A549 (cell line): ENCODE results near the gene ABCA3. TPM values are rescaled to one million over a fixed set of nuclear protein-coding genes. Genes with fewer than 3 reads are reported as not detected.

Experiments used
- ATAC-seq, 2 experiments: fragments of 200-7000 bp in 1 of 2; fragments of >200 bp in 1 of 2; cut with Nextera tagmentation in 1 of 2; cut with Tn5 transposase in 1 of 2; 3 replicates each; pipeline versions ENCODE4 v1.8.0 to v1.9.1; 2018 to 2020; ENCODE audit warnings: mild to moderate bottlenecking in 1 of 2, moderate library complexity in 1 of 2
- CTCF ChIA-PET: fragments of 300-600 bp; sonication (Branson Sonifier 250); formaldehyde crosslinking; extraction: SDS; loops from one replicate; lab custom pipeline; 2021; ENCODE audit warnings: antibody characterized with exemption, inconsistent platforms; lab: Yijun Ruan, JAX
- POLR2A ChIA-PET: fragments of 350-600 bp; formaldehyde crosslinking; extraction: SDS; loops from one replicate; lab custom pipeline; 2021; ENCODE audit warnings: antibody characterized with exemption, inconsistent platforms; lab: Yijun Ruan, JAX
- DNase-seq, 2 experiments: peaks; one replicate each; pipeline versions ENCODE4 v3.0.0 to v3.0.0-alpha.2; 2011 to 2016; ENCODE audit warnings: low read depth in 1 of 2, low spot score in 1 of 2
- FAIRE-seq: peaks from 2 replicates; lab custom pipeline; 2011; peaks lifted over from hg19 to GRCh38; lab: Jason Lieb, UNC
- H3K27ac ChIP-seq, 2 experiments: fragments of >200 bp; sonication (Bioruptor Twin); formaldehyde crosslinking; 3 replicates each; pipeline ENCODE4 v1.5.1; 2016 to 2017
- H3K4me1 ChIP-seq: fragments of >200 bp; sonication (Bioruptor Twin); formaldehyde crosslinking; 3 replicates; pipeline ENCODE4 v1.6.1; 2016
- H3K4me2 ChIP-seq: fragments of >200 bp; sonication (Bioruptor Twin); formaldehyde crosslinking; 3 replicates; pipeline ENCODE4 v1.6.1; 2016
- H3K4me3 ChIP-seq: fragments of >200 bp; sonication (Bioruptor Twin); formaldehyde crosslinking; 3 replicates; pipeline ENCODE4 v1.5.1; 2016
- H3K9me3 ChIP-seq: fragments of >200 bp; sonication (Bioruptor Twin); formaldehyde crosslinking; 3 replicates; pipeline ENCODE4 v1.6.1; 2016
- ESRRA ChIP-seq: fragments of 150-350 bp; IDR thresholded peaks from 2 replicates; pipeline ENCODE4 v1.6.1; 2014; ENCODE audit warnings: mild to moderate bottlenecking, low read length, borderline replicate concordance
- HOXA7 ChIP-seq: fragments of 250-450 bp; sonication (Bioruptor Pico); IDR thresholded peaks from 2 replicates; pipeline ENCODE4 v1.5.0; 2020; ENCODE audit warnings: mild to moderate bottlenecking, moderate library complexity
- HOXB13 ChIP-seq: fragments of 250-450 bp; sonication (Bioruptor Pico); IDR thresholded peaks from 2 replicates; pipeline ENCODE4 v1.5.0; 2020; ENCODE audit warnings: low read depth, mild to moderate bottlenecking, moderate library complexity
- JUN ChIP-seq, 2 experiments: fragments of >200 bp; sonication (Bioruptor Twin); formaldehyde crosslinking; IDR thresholded peaks; 2 replicates in 1 of 2; 3 replicates in 1 of 2; pipeline ENCODE4 v1.6.1; 2016 to 2017
- KDM1A ChIP-seq: fragments of 200-600 bp; sonication (generic); IDR thresholded peaks from 2 replicates; pipeline ENCODE4 v1.6.1; 2016; ENCODE audit warnings: low read depth, mild to moderate bottlenecking
- KDM5A ChIP-seq: fragments of 200-600 bp; sonication (generic); IDR thresholded peaks from 2 replicates; pipeline ENCODE4 v1.6.1; 2016; ENCODE audit warnings: antibody characterized with exemption, mild to moderate bottlenecking
- MYC ChIP-seq: IDR thresholded peaks from 2 replicates; pipeline ENCODE4 v1.6.1; 2012; ENCODE audit warnings: mild to moderate bottlenecking, inconsistent platforms, low read length, improper control_type of control experiment, borderline replicate concordance
- NFE2L2 ChIP-seq: fragments of 150-350 bp; conservative IDR thresholded peaks from 2 replicates; pipeline ENCODE4 v1.6.1; 2014; ENCODE audit warnings: low read length
- PHF8 ChIP-seq: fragments of 200-600 bp; sonication (generic); IDR thresholded peaks from 2 replicates; pipeline ENCODE4 v1.6.1; 2016; ENCODE audit warnings: low read depth, mild to moderate bottlenecking, antibody characterized with exemption, moderate library complexity, borderline replicate concordance
- POLR2A ChIP-seq: IDR thresholded peaks from 2 replicates; pipeline ENCODE4 v1.6.1; 2012; ENCODE audit warnings: mild to moderate bottlenecking, low read length
- RAD21 ChIP-seq, 2 experiments: fragments of >200 bp in 1 of 2; sonication (Bioruptor Twin) in 1 of 2; formaldehyde crosslinking in 1 of 2; IDR thresholded peaks in 1 of 2; conservative IDR thresholded peaks in 1 of 2; 2 replicates in 1 of 2; 3 replicates in 1 of 2; pipeline ENCODE4 v1.6.1; 2012 to 2018; ENCODE audit warnings: inconsistent platforms in 1 of 2
- RARB ChIP-seq: fragments of 250-450 bp; sonication (Bioruptor Pico); IDR thresholded peaks from 2 replicates; pipeline ENCODE4 v1.8.0; 2021; ENCODE audit warnings: mild to moderate bottlenecking, moderate library complexity
- RCOR1 ChIP-seq: fragments of 150-350 bp; IDR thresholded peaks from 2 replicates; pipeline ENCODE4 v1.6.1; 2014; ENCODE audit warnings: antibody characterized with exemption, low read length, low read depth
- RFX5 ChIP-seq: fragments of 450-650 bp; IDR thresholded peaks from 2 replicates; pipeline ENCODE4 v1.7.1; 2014; ENCODE audit warnings: antibody characterized with exemption, mild to moderate bottlenecking, moderate library complexity
- RNF2 ChIP-seq: fragments of 200-600 bp; sonication (generic); IDR thresholded peaks from 2 replicates; pipeline ENCODE4 v1.6.1; 2016; ENCODE audit warnings: low read depth, mild to moderate bottlenecking, antibody characterized with exemption, moderate library complexity, borderline replicate concordance
- SREBF2 ChIP-seq: fragments of 450-650 bp; IDR thresholded peaks from 2 replicates; pipeline ENCODE4 v1.6.1; 2014; ENCODE audit warnings: mild to moderate bottlenecking, moderate library complexity
- TP53 ChIP-seq: fragments of 250-450 bp; sonication (Bioruptor Pico); IDR thresholded peaks from 2 replicates; pipeline ENCODE4 v1.5.0; 2021; ENCODE audit warnings: mild to moderate bottlenecking, moderate library complexity
- ZNF302 ChIP-seq: fragments of 250-450 bp; sonication (Bioruptor Pico); IDR thresholded peaks from 2 replicates; pipeline ENCODE4 v1.9.0; 2021; ENCODE audit warnings: inconsistent platforms, mild to moderate bottlenecking, moderate library complexity
- WGBS: methylation state at CpG from one replicate; pipeline ENCODE4 v1.1.6; 2017; ENCODE audit errors: missing lambda C conversion rate; 5-methylcytosine and 5-hydroxymethylcytosine counted together
- polyA plus RNA-seq, 4 experiments: library from polyadenylated mRNA; depleted of rRNA in 3 of 4; stranded (reverse); fragments of >200 nt; fragmentation: RNase III in 1 of 4; extraction: RNeasy Plus Mini Kit Qiagen cat#74134 plus additional on column Dnase treatment in 1 of 4; gene quantifications; 2 replicates in 3 of 4; 3 replicates in 1 of 4; pipeline ENCODE4 v1.2.3, GENCODE V29; 2011 to 2017
- TF ChIP-seq, protein P1 (sequence below): fragments of 450-650 bp; IDR thresholded peaks from 2 replicates; pipeline ENCODE4 v1.6.1; 2014; ENCODE audit warnings: antibody characterized with exemption
- TF ChIP-seq, protein P2 (sequence below): IDR thresholded peaks from 2 replicates; pipeline ENCODE4 v1.6.1; 2012
- TF ChIP-seq, protein P3 (sequence below): fragments of 200-600 bp; sonication (generic); IDR thresholded peaks from 2 replicates; pipeline ENCODE4 v1.6.1; 2016; ENCODE audit warnings: antibody characterized with exemption, mild to moderate bottlenecking, moderate library complexity

Gene ABCA3
- polyA plus RNA-seq, 2 of the 4 experiments (the other 2 are of a cell fraction) = 6.4 to 9.9 TPM

DNA sequence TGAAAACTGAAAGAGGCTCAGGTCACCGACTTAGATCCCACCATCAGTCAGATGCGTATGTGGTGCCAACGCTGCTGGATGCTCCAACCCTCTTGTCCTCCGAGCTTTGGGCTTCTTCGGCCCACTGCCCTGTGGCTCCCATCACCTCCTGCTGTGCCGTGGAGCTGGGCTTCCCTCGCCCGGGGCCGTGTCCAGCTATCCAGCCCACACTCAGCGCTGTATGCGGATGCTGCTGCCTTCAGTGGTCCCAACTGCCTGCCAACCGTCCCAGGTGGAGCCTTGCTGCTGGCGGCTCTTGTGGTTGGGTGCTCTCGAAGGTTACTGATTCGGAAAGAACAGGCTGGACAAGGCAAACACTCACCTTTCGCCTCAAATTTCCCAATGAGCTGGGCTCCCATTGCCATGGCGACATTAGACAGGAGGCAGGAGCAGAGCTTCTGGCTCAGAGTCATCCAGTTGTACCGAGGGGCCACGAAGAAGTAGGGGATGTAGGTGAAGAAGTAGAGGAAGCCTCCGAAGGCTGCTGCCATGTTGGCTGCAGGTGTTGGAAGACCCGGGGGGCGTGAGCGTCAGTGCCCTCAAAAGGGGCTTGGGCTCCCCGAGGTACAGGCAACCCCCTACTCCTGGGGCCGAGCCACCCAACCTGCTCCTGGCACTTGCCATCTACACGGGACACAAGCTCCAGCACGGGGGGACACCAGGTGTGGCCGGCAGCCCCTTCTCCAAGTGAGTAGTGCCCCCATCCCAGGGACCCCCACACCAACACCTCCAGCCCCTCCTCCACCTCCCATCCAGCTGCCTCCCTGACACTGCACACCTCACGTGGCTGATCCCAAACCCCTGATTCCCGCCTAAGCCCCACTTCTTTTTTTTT, 32.2 kb downstream of the ABCA3 start:
- WGBS = 90% methylated on average over 30 of the region's 30 CpGs
- no peak for ATAC-seq
- CTCF ChIA-PET = interaction anchor here (1.0 kb wide), 1 partner anchor 32 kb away, joined by 6 read pairs; the partner anchor contains the start of gene ABCA3
- DNase-seq = no peak
- no peaks in the 10 kb centered on the region for H3K4me1 ChIP-seq
- no peak for FAIRE-seq
- no peaks in the 10 kb centered on the region for H3K9me3 ChIP-seq
- H3K4me2 ChIP-seq = no peak overlapping the region
- no peak overlapping the region for H3K4me3 ChIP-seq
- POLR2A ChIA-PET = no interaction called here
- H3K27ac ChIP-seq = no peak overlapping the region
- TF ChIP-seq, protein P1, sequence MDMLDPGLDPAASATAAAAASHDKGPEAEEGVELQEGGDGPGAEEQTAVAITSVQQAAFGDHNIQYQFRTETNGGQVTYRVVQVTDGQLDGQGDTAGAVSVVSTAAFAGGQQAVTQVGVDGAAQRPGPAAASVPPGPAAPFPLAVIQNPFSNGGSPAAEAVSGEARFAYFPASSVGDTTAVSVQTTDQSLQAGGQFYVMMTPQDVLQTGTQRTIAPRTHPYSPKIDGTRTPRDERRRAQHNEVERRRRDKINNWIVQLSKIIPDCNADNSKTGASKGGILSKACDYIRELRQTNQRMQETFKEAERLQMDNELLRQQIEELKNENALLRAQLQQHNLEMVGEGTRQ = no peak
- TF ChIP-seq RARB (CRISPR knock-in tag) (no peak), HOXB13 (no peak), RAD21 (conservative IDR thresholded peaks at IDR 0.05 in 1 of 2, IDR thresholded peaks at IDR 0.05 in 1 of 2) (no peak), PHF8 (no peak), POLR2A (no peak)
- TF ChIP-seq, protein P2, sequence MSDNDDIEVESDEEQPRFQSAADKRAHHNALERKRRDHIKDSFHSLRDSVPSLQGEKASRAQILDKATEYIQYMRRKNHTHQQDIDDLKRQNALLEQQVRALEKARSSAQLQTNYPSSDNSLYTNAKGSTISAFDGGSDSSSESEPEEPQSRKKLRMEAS = no peak
- TF ChIP-seq, all 56 proteins: peak for 0

DNA sequence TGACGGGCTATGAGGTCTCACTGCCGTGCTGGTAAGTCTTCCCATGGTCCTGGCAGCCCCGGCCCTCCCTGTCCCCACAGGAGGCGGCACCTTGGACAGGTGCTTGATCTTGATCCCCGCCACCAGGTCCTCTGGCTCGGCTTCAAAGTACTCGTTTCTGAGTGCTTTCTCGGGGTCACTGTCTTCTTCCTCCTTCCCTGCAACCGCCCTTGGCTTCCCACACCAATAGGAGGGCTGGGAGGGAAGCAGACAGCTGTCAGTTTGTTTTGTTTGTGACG, 40.7 kb downstream of the ABCA3 start:
- POLR2A ChIA-PET = no interaction called here
- peak in 1 of 2 experiments; percentile 6; a peak in 2 of 6 replicates for ATAC-seq
- Histone ChIP-seq H3K4me1 (no peaks in the 10 kb centered on the region), H3K4me3 (no peak overlapping the region), H3K9me3 (no peaks in the 10 kb centered on the region), H3K27ac (no peak overlapping the region)
- FAIRE-seq = no peak
- DNase-seq = no peak
- TF ChIP-seq ZNF302 (CRISPR knock-in tag) = no peak
- no peak for TF ChIP-seq RCOR1
- TF ChIP-seq SREBF2 = no peak
- TF ChIP-seq KDM5A = no peak
- no peak for TF ChIP-seq RFX5
- TF ChIP-seq RNF2 = no peak
- TF ChIP-seq, protein P3, sequence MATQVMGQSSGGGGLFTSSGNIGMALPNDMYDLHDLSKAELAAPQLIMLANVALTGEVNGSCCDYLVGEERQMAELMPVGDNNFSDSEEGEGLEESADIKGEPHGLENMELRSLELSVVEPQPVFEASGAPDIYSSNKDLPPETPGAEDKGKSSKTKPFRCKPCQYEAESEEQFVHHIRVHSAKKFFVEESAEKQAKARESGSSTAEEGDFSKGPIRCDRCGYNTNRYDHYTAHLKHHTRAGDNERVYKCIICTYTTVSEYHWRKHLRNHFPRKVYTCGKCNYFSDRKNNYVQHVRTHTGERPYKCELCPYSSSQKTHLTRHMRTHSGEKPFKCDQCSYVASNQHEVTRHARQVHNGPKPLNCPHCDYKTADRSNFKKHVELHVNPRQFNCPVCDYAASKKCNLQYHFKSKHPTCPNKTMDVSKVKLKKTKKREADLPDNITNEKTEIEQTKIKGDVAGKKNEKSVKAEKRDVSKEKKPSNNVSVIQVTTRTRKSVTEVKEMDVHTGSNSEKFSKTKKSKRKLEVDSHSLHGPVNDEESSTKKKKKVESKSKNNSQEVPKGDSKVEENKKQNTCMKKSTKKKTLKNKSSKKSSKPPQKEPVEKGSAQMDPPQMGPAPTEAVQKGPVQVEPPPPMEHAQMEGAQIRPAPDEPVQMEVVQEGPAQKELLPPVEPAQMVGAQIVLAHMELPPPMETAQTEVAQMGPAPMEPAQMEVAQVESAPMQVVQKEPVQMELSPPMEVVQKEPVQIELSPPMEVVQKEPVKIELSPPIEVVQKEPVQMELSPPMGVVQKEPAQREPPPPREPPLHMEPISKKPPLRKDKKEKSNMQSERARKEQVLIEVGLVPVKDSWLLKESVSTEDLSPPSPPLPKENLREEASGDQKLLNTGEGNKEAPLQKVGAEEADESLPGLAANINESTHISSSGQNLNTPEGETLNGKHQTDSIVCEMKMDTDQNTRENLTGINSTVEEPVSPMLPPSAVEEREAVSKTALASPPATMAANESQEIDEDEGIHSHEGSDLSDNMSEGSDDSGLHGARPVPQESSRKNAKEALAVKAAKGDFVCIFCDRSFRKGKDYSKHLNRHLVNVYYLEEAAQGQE = no peak
- no peak for TF ChIP-seq HOXA7 (CRISPR knock-in tag)
- no peak for TF ChIP-seq KDM1A
- no peak for TF ChIP-seq ESRRA
- TF ChIP-seq NFE2L2 = no peak
- TF ChIP-seq JUN (IDR thresholded peaks at IDR 0.05) = no peak
- no peak for TF ChIP-seq MYC
- no peak for TF ChIP-seq TP53 (CRISPR knock-in tag)
- TF ChIP-seq, all 56 proteins: peak for 0
- no peak overlapping the region for H3K4me2 ChIP-seq
- WGBS = 68% methylated on average over 10 of the region's 10 CpGs
- CTCF ChIA-PET = interaction anchor here (1.0 kb wide), 1 partner anchor 11 kb away, joined by 3 read pairs; no protein-coding TSS in a partner anchor
